ENCODE data around the gene TXNRD2.
"Not testable (repeated sequence)": the region's sequence is repeated elsewhere in the genome, so short reads cannot be mapped to it uniquely, and the experiment has no call there.

The TXNRD2 gene

DNA sequence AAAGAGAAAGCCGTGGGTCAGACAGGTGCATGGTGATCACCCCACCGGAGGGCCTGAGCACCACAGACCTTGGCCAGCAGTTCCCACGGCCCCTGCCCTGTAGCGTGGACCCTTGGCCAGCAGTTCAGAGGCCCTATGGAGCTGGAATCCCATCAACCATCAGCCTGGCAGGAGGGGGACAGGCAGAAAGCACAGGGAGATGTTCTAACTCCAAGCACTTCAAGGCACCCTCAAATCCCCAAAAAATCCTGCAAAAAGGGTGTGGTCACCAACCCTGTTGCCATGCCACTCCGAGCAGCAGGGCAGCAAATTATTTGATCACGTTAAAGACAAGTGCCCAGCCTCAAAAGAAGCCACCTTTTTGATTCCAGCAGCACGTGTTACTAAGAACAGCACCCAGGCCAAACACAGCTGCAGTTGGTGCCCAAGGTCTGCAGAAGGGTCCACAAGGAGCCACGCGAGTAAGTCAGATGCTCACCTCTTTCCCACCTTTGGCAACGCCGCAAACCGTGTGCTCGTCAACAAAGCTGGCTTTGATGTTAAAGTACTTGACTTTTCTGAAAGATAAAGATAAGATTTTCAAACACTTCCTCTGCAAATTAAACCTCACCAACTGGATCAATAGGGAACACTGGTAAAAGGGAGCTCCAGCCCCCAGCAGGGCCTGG, 26.2 kb downstream of the TXNRD2 start:
- no peaks in the 10 kb centered on the region for H3K27me3 ChIP-seq (ENCODE audit: control insufficient read depth in 1 of 2, insufficient read depth in 2 of 2, low read length in 2 of 2)
- H3K9me3 ChIP-seq (ENCODE audit: control insufficient read depth in 2 of 2, low read length in 2 of 2): no peaks in the 10 kb centered on the region
- no peak overlapping the region for H3K27ac ChIP-seq (ENCODE audit: low read length)
- H3K9ac ChIP-seq (ENCODE audit: low read length in 2 of 2): no peak overlapping the region
- no peaks in the 10 kb centered on the region for H3K4me1 ChIP-seq (ENCODE audit: control insufficient read depth, insufficient read depth, low read length)
- no peak overlapping the region for H3K4me3 ChIP-seq (ENCODE audit: low read length in 2 of 2)
- peaks cover 48 to 55% of the 10 kb centered on the region in 2 donors for H3K36me3 ChIP-seq (ENCODE audit: control insufficient read depth in 2 of 2, insufficient read depth in 2 of 2, low read length in 2 of 2)

DNA sequence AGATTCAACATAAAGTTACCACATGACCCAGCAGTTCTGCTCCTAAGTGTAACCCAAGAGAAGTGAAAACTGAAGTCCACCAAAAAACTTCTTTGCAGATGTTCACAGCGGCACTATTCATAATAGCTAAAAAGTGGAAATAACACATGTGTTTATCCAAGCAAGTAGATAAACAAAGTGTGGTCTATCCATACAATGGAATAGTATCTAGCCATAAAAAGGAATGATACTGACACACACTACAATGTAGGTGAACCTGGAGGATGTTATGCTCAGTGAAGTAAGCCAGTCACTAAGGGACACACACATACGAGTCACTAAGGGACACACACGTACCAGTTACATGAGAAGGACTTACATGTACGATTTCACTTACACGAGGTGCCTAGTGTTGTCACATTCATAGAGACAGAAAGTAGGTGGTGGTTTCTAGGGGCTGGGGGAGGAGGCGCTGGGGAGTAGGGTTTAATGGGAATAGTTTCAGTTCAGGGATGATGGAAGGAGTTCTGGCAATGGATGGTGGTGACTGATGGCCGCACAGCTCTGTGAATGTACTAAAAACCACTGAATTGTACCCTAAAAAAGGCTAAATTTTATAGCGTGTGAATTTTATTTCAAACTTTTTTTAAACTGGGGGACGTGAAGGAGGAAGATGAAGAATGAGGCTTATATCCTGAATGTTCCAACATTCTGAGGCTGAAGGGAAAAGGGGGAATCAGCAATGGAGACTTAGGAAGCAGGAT, 27.2 kb downstream of the TXNRD2 start:
- no peak overlapping the region for H3K9ac ChIP-seq (ENCODE audit: low read length in 2 of 2)
- no peaks in the 10 kb centered on the region for H3K27me3 ChIP-seq (ENCODE audit: control insufficient read depth in 1 of 2, insufficient read depth in 2 of 2, low read length in 2 of 2)
- no peaks in the 10 kb centered on the region for H3K4me1 ChIP-seq (ENCODE audit: control insufficient read depth, insufficient read depth, low read length)
- no peak overlapping the region for H3K27ac ChIP-seq (ENCODE audit: low read length)
- H3K9me3 ChIP-seq (ENCODE audit: control insufficient read depth in 2 of 2, low read length in 2 of 2): no peaks in the 10 kb centered on the region
- no peak overlapping the region for H3K4me3 ChIP-seq (ENCODE audit: low read length in 2 of 2)
- H3K36me3 ChIP-seq (ENCODE audit: control insufficient read depth in 2 of 2, insufficient read depth in 2 of 2, low read length in 2 of 2): peaks cover 48 to 59% of the 10 kb centered on the region in 2 donors

GRCh38 chr22:19913337-19913936, 28.2 kb downstream of the TXNRD2 start:
- H3K36me3 ChIP-seq (ENCODE audit: control insufficient read depth in 2 of 2, insufficient read depth in 2 of 2, low read length in 2 of 2): peaks cover 44 to 56% of the 10 kb centered on the region in 2 donors
- H3K27ac ChIP-seq (ENCODE audit: low read length): no peak overlapping the region
- H3K9me3 ChIP-seq (ENCODE audit: control insufficient read depth in 2 of 2, low read length in 2 of 2): no peaks in the 10 kb centered on the region
- H3K4me3 ChIP-seq (ENCODE audit: low read length in 2 of 2): no peak overlapping the region
- no peak overlapping the region for H3K9ac ChIP-seq (ENCODE audit: low read length in 2 of 2)
- no peaks in the 10 kb centered on the region for H3K27me3 ChIP-seq (ENCODE audit: control insufficient read depth in 1 of 2, insufficient read depth in 2 of 2, low read length in 2 of 2)
- no peaks in the 10 kb centered on the region for H3K4me1 ChIP-seq (ENCODE audit: control insufficient read depth, insufficient read depth, low read length)

DNA sequence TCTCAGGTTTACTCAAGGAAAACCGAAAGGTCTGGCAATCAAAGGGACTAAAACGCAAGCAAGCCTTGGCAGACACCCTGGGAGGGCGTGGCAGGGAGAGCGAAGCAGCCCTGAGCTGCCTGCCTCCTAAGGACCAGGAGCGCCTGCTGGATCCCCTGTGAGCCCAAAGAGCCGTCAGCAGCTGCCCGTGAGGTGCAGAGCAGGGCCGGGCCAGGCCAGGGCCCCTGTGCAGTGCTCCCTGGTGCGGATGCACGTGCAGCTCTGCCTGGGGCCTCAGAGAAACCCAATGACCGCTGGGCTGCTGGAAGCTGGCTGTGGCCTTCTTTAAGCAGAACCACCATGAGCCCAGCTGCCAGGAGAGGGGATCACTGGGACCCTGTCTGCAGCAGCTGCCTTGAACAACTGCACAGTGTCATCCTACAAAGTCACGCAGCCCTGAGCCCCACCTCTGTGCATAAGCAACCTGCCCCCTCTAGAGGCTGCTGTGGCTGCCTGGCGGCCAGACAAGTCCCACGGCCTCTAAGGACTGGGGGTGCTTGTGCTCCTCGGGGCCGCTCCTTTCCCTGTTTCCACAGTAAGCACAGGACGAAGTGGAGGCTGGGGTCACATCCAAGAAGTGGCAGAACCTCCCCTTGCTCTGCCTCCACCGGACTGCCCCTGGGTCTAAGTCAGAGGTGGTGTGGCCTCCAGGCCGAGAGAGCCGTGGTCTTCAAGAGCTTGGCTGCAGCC, 29.2 kb downstream of the TXNRD2 start:
- H3K36me3 ChIP-seq (ENCODE audit: control insufficient read depth in 2 of 2, insufficient read depth in 2 of 2, low read length in 2 of 2): peaks cover 36 to 50% of the 10 kb centered on the region in 2 donors
- no peaks in the 10 kb centered on the region for H3K9me3 ChIP-seq (ENCODE audit: control insufficient read depth in 2 of 2, low read length in 2 of 2)
- H3K27ac ChIP-seq (ENCODE audit: low read length): no peak overlapping the region
- no peaks in the 10 kb centered on the region for H3K27me3 ChIP-seq (ENCODE audit: control insufficient read depth in 1 of 2, insufficient read depth in 2 of 2, low read length in 2 of 2)
- no peak overlapping the region for H3K9ac ChIP-seq (ENCODE audit: low read length in 2 of 2)
- H3K4me3 ChIP-seq (ENCODE audit: low read length in 2 of 2): no peak overlapping the region
- H3K4me1 ChIP-seq (ENCODE audit: control insufficient read depth, insufficient read depth, low read length): no peaks in the 10 kb centered on the region

- Histone ChIP-seq H3K27me3 (ENCODE audit: control insufficient read depth in 1 of 2, insufficient read depth in 2 of 2, low read length in 2 of 2) (no peaks in the 10 kb centered on the region), H3K4me3 (ENCODE audit: low read length in 2 of 2) (no peak overlapping the region), H3K36me3 (ENCODE audit: control insufficient read depth in 2 of 2, insufficient read depth in 2 of 2, low read length in 2 of 2) (peaks cover 31 to 43% of the 10 kb centered on the region in 2 donors), H3K4me1 (ENCODE audit: control insufficient read depth, insufficient read depth, low read length) (no peaks in the 10 kb centered on the region), H3K9me3 (ENCODE audit: control insufficient read depth in 2 of 2, low read length in 2 of 2) (no peaks in the 10 kb centered on the region), H3K27ac (ENCODE audit: low read length) (no peak overlapping the region), H3K9ac (ENCODE audit: low read length in 2 of 2) (no peak overlapping the region)
Measured at GRCh38 chr22:19911540-19912270, 29.9 kb downstream of the TXNRD2 start.

DNA sequence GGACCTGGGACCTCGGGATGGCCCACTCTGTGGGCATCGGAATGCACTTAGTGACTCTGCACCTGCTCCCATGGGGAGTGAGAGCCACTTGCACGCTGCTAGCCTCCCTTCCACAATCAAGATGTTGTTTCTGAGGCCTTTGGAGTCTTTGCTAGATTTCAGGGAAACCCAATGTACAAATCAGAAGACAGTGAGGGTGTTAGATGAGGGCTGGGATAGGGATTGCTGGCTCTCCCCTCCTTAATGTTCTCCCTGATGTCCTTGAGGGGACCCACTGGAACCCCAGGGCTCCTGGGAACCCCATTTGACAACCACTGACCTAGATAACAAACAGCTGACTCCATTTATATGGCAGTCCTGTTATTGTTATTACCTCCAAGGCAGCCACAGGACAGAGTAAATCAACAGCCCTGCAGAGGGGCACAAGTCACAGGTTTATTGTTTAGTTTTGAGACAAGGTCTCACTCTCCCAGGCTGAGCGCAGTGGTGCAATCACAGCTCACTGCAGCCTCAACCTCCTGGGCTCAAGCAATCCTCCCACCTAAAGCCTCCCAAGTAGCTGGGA, 31.4 kb downstream of the TXNRD2 start:
- no peaks in the 10 kb centered on the region for H3K4me1 ChIP-seq (ENCODE audit: control insufficient read depth, insufficient read depth, low read length)
- no peak overlapping the region for H3K4me3 ChIP-seq (ENCODE audit: low read length in 2 of 2)
- H3K9me3 ChIP-seq (ENCODE audit: control insufficient read depth in 2 of 2, low read length in 2 of 2): no peaks in the 10 kb centered on the region
- no peak overlapping the region for H3K27ac ChIP-seq (ENCODE audit: low read length)
- H3K9ac ChIP-seq (ENCODE audit: low read length in 2 of 2): no peak overlapping the region
- no peaks in the 10 kb centered on the region for H3K27me3 ChIP-seq (ENCODE audit: control insufficient read depth in 1 of 2, insufficient read depth in 2 of 2, low read length in 2 of 2)
- peaks cover 27 to 36% of the 10 kb centered on the region in 2 donors for H3K36me3 ChIP-seq (ENCODE audit: control insufficient read depth in 2 of 2, insufficient read depth in 2 of 2, low read length in 2 of 2)

- Histone ChIP-seq H3K27ac (ENCODE audit: low read length) (no peak overlapping the region), H3K4me1 (ENCODE audit: control insufficient read depth, insufficient read depth, low read length) (no peaks in the 10 kb centered on the region), H3K9ac (ENCODE audit: low read length in 2 of 2) (no peak overlapping the region), H3K27me3 (ENCODE audit: control insufficient read depth in 1 of 2, insufficient read depth in 2 of 2, low read length in 2 of 2) (no peaks in the 10 kb centered on the region), H3K9me3 (ENCODE audit: control insufficient read depth in 2 of 2, low read length in 2 of 2) (no peaks in the 10 kb centered on the region), H3K4me3 (ENCODE audit: low read length in 2 of 2) (no peak overlapping the region), H3K36me3 (ENCODE audit: control insufficient read depth in 2 of 2, insufficient read depth in 2 of 2, low read length in 2 of 2) (peaks cover 20 to 31% of the 10 kb centered on the region in 2 donors)
Measured at GRCh38 chr22:19909350-19910179, 32.1 kb downstream of the TXNRD2 start.

GRCh38 chr22:19907902-19908301, 33.7 kb downstream of the TXNRD2 start:
- not testable (repeated sequence) for H3K4me1 ChIP-seq (ENCODE audit: control insufficient read depth, insufficient read depth, low read length); H3K4me3 ChIP-seq (ENCODE audit: low read length in 2 of 2); H3K27me3 ChIP-seq (ENCODE audit: control insufficient read depth in 1 of 2, insufficient read depth in 2 of 2, low read length in 2 of 2); H3K9me3 ChIP-seq (ENCODE audit: control insufficient read depth in 2 of 2, low read length in 2 of 2); H3K27ac ChIP-seq (ENCODE audit: low read length); H3K9ac ChIP-seq (ENCODE audit: low read length in 2 of 2)
- peaks cover 4 to 18% of the 10 kb centered on the region in 2 donors for H3K36me3 ChIP-seq (ENCODE audit: control insufficient read depth in 2 of 2, insufficient read depth in 2 of 2, low read length in 2 of 2)

DNA sequence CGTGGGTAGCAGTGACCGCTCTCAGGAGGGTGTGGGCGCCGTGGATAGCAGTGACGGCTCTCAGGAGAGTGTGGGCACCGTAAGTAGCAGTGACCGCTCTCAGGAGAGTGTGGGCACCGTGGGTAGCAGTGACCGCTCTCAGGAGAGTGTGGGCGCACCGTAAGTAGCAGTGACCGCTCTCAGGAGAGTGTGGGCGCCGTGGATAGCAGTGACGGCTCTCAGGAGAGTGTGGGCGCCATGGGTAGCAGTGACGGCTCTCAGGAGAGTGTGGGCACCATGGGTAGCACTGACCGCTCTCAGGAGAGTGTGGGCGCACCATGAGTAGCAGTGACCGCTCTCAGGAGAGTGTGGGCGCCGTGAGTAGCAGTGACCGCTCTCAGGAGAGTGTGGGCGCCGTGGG, 34.8 kb downstream of the TXNRD2 start:
- peaks cover 4 to 16% of the 10 kb centered on the region in 2 donors for H3K36me3 ChIP-seq (ENCODE audit: control insufficient read depth in 2 of 2, insufficient read depth in 2 of 2, low read length in 2 of 2)
- not testable (repeated sequence) for H3K27me3 ChIP-seq (ENCODE audit: control insufficient read depth in 1 of 2, insufficient read depth in 2 of 2, low read length in 2 of 2); H3K4me3 ChIP-seq (ENCODE audit: low read length in 2 of 2); H3K27ac ChIP-seq (ENCODE audit: low read length); H3K4me1 ChIP-seq (ENCODE audit: control insufficient read depth, insufficient read depth, low read length); H3K9me3 ChIP-seq (ENCODE audit: control insufficient read depth in 2 of 2, low read length in 2 of 2); H3K9ac ChIP-seq (ENCODE audit: low read length in 2 of 2)
